IMR-90 (cell line): ENCODE results near the gene KLHL4.
"Not testable (repeated sequence)": the region's sequence is repeated elsewhere in the genome, so short reads cannot be mapped to it uniquely, and the experiment has no call there.

Source experiments
- BHLHE40 ChIP-seq: fragments of 150-350 bp; IDR thresholded peaks from 2 replicates; pipeline ENCODE4 v1.6.1; 2016; ENCODE audit warnings: mild to moderate bottlenecking, low read depth, low read length
- CEBPB ChIP-seq: IDR thresholded peaks from 2 replicates; pipeline ENCODE4 v1.6.1; 2012; ENCODE audit warnings: low read depth, low read length, improper control_type of control experiment
- CHD1 ChIP-seq: IDR thresholded peaks from 2 replicates; pipeline ENCODE4 v1.6.1; 2012; ENCODE audit warnings: low read depth, low read length, improper control_type of control experiment
- CTCF ChIP-seq: conservative IDR thresholded peaks from 2 replicates; pipeline ENCODE4 v1.5.1; 2012; ENCODE audit warnings: mild to moderate bottlenecking, low read depth, low read length, improper control_type of control experiment
- FOS ChIP-seq: fragments of 150-350 bp; IDR thresholded peaks from 2 replicates; pipeline ENCODE4 v1.6.1; 2016; ENCODE audit warnings: low read depth, low read length
- MAFK ChIP-seq: IDR thresholded peaks from 2 replicates; pipeline ENCODE4 v1.6.1; 2012; ENCODE audit warnings: low read depth, low read length, improper control_type of control experiment
- MAZ ChIP-seq: IDR thresholded peaks from 2 replicates; pipeline ENCODE4 v1.6.1; 2012; ENCODE audit warnings: low read depth, mild to moderate bottlenecking, low read length, improper control_type of control experiment, moderate library complexity, borderline replicate concordance
- MXI1 ChIP-seq: IDR thresholded peaks from 2 replicates; pipeline ENCODE4 v1.6.1; 2012; ENCODE audit warnings: low read depth, mild to moderate bottlenecking, low read length, moderate library complexity, borderline replicate concordance
- NFE2L2 ChIP-seq: fragments of 150-350 bp; IDR thresholded peaks from 2 replicates; pipeline ENCODE4 v1.6.1; 2016; ENCODE audit warnings: low read depth, mild to moderate bottlenecking, low read length
- POLR2A ChIP-seq: IDR thresholded peaks from 2 replicates; pipeline ENCODE4 v1.6.1; 2012; ENCODE audit warnings: mild to moderate bottlenecking, low read depth, low read length
- RAD21 ChIP-seq: IDR thresholded peaks from 2 replicates; pipeline ENCODE4 v1.6.1; 2012; ENCODE audit warnings: low read length, improper control_type of control experiment
- RFX5 ChIP-seq: IDR thresholded peaks from 2 replicates; pipeline ENCODE4 v1.8.0; 2012; ENCODE audit warnings: low read depth, mild to moderate bottlenecking, low read length, moderate library complexity
- SMC3 ChIP-seq: fragments of 150-350 bp; IDR thresholded peaks from 2 replicates; pipeline ENCODE4 v1.6.1; 2016; ENCODE audit warnings: low read depth, mild to moderate bottlenecking, antibody characterized with exemption, low read length, moderate library complexity
- USF2 ChIP-seq: fragments of 150-350 bp; IDR thresholded peaks from 2 replicates; pipeline ENCODE4 v1.6.1; 2017; ENCODE audit warnings: mild to moderate bottlenecking, antibody characterized with exemption, low read length, low read depth

- not testable (repeated sequence) for TF ChIP-seq CEBPB, CTCF, BHLHE40, POLR2A, MAFK, MXI1, SMC3, FOS, USF2, RAD21, MAZ, RFX5, NFE2L2, CHD1
These were observed 123.8 kb downstream of the KLHL4 start for GRCh38 chrX:87641439-87641838.
